HepG2 (cell line): Measurements from ENCODE around the gene DDX19B. TPM values are rescaled to one million over a fixed set of nuclear protein-coding genes. Genes with fewer than 3 reads are reported as not detected.

Experiments
- CBX1 ChIP-seq: IDR thresholded peaks from one replicate; pipeline ENCODE4 v1.6.1; 2016; ENCODE audit warnings: antibody characterized with exemption, low read depth
- CREM ChIP-seq, 2 experiments: sonication (generic) in 1 of 2; formaldehyde crosslinking in 1 of 2; IDR thresholded peaks; 2 replicates each; pipeline versions ENCODE4 v1.4.0 to v1.6.1; 2016 to 2020; ENCODE audit warnings: antibody characterized with exemption in 1 of 2, mild to moderate bottlenecking in 1 of 2, missing genetic modification reagents in 1 of 2
- CTCF ChIP-seq: sonication (generic); formaldehyde crosslinking; IDR thresholded peaks from 2 replicates; pipeline ENCODE4 v1.5.0; 2020; ENCODE audit warnings: mild to moderate bottlenecking, missing genetic modification reagents, moderate library complexity
- EEA1 ChIP-seq: sonication (generic); formaldehyde crosslinking; IDR thresholded peaks from 2 replicates; pipeline ENCODE4 v1.5.1; 2020; ENCODE audit warnings: mild to moderate bottlenecking, missing genetic modification reagents, borderline replicate concordance
- ELF1 ChIP-seq: sonication (generic); formaldehyde crosslinking; IDR thresholded peaks from 2 replicates; pipeline ENCODE4 v1.4.0; 2020; ENCODE audit warnings: missing genetic modification reagents
- FUBP1 ChIP-seq: sonication (generic); formaldehyde crosslinking; IDR thresholded peaks from 2 replicates; pipeline ENCODE4 v1.5.1; 2020; ENCODE audit warnings: missing genetic modification reagents, mild to moderate bottlenecking, borderline replicate concordance
- IRX3 ChIP-seq: sonication (generic); formaldehyde crosslinking; IDR thresholded peaks from 2 replicates; pipeline ENCODE4 v1.8.1; 2023; ENCODE audit warnings: mild to moderate bottlenecking, low read depth, missing genetic modification reagents, borderline replicate concordance
- MIER3 ChIP-seq: IDR thresholded peaks from 2 replicates; pipeline ENCODE4 v1.6.1; 2016; ENCODE audit warnings: missing compliant biosample characterization, borderline replicate concordance
- NCOA2 ChIP-seq: sonication (generic); formaldehyde crosslinking; IDR thresholded peaks from 2 replicates; pipeline ENCODE4 v1.8.0; 2022; ENCODE audit warnings: inconsistent platforms
- TERF1 ChIP-seq: sonication (generic); formaldehyde crosslinking; IDR thresholded peaks from 2 replicates; pipeline ENCODE4 v1.8.0; 2022; ENCODE audit warnings: mild to moderate bottlenecking, missing genetic modification reagents, moderate library complexity
- TFE3 ChIP-seq: IDR thresholded peaks from 2 replicates; pipeline ENCODE4 v1.6.1; 2016
- TRIM24 ChIP-seq: sonication (generic); formaldehyde crosslinking; IDR thresholded peaks from 2 replicates; pipeline ENCODE4 v1.8.0; 2022; ENCODE audit warnings: mild to moderate bottlenecking, missing genetic modification reagents
- ZNF260 ChIP-seq: sonication (generic); formaldehyde crosslinking; IDR thresholded peaks from 2 replicates; pipeline ENCODE4 v1.4.0; 2020; ENCODE audit warnings: missing genetic modification reagents, low read depth, mild to moderate bottlenecking, borderline replicate concordance
- ZNF597 ChIP-seq: sonication (generic); formaldehyde crosslinking; IDR thresholded peaks from 2 replicates; pipeline ENCODE4 v1.5.0; 2020; ENCODE audit warnings: missing genetic modification reagents
- ZSCAN31 ChIP-seq: sonication (generic); formaldehyde crosslinking; IDR thresholded peaks from 2 replicates; pipeline ENCODE4 v1.5.0; 2020; ENCODE audit warnings: low read depth, mild to moderate bottlenecking, missing genetic modification reagents
- polyA plus RNA-seq, 8 experiments: library from polyadenylated mRNA; depleted of rRNA in 3 of 8; stranded (reverse) in 7 of 8; unstranded in 1 of 8; fragments of >200 nt; fragmentation: Illumina TruSeq in 4 of 8; extraction: Trizol in 4 of 8; gene quantifications; 2 replicates each; pipeline versions ENCODE4 v1.2.1 to v1.2.3, GENCODE V29; 2011 to 2016; ENCODE audit warnings: low read depth in 4 of 8, missing spikeins in 1 of 8, mixed read lengths in 1 of 8; ENCODE audit not compliant: insufficient read depth in 1 of 8
- total RNA-seq, 5 experiments: library from RNA; depleted of rRNA; stranded (reverse); fragments of >200 nt; fragmentation: Illumina TruSeq; extraction: Trizol; gene quantifications; 2 replicates each; pipeline ENCODE4 v1.2.3, GENCODE V29; 2016; ENCODE audit warnings: low read depth in 1 of 5
- TF ChIP-seq, protein P1 (sequence below): IDR thresholded peaks from 2 replicates; pipeline ENCODE4 v1.6.1; 2012; ENCODE audit warnings: low read depth, low read length, improper control_type of control experiment

Gene DDX19B
- total and polyA plus RNA-seq, 2 of the 13 experiments (the other 11 are each of a cell fraction or from before 2014, with no cell fraction given), result 36.2 to 40.0 TPM

DNA sequence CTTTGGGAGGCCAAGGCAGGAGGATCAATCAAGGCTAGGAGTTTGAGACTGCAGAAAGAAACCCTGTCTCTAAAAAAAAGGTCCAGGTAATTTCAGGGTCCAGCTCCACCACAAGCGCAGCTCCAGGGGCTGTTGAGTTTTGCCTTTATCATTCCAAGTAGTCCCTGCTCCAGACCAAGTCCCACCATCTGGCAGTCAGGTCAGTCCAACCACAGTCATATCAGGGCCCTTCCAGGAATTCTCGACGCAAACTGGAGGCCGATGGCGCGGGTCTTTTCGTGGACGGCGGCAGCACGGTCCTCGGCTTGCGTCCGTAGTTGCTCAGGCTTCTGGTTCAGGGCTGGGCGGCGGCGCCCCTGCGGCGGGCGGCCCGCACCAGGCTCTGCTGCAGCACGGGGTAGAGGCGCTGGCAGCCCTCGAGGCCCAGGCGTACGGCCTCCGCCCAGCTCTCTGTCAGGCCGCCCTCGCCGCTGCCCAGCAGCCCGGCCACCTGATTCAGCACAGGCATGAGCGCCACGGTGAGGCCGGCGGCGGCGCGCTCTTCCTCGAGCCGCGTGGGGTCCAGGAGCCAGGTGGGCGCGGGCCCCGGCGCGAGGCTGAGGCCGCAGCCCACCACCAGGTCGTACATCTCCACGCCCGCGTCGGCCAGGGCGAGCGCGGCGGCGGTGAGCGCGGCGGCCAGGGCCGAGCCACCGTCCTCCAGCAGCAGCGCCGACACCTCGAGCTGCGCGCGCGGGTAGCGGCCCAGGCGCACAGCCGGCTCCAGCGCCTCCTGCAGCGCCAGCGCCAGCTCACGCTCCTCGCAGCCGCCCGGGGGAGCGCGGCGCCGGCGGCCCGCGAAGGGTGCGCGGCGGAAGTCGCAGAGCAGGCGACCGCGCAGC lies 48.0 kb upstream of the DDX19B start (continued):
- TF ChIP-seq CREM (IDR thresholded peaks at IDR 0.05) (no peak), CREM (CRISPR knock-in tag; IDR thresholded peaks at IDR 0.05) (no peak), TFE3 (CRISPR knock-in tag) (no peak), IRX3 (no peak), CTCF (CRISPR knock-in tag) (peak; percentile 76), TERF1 (CRISPR knock-in tag) (peak; percentile 58; the same call in 1 of the 2 replicates), EEA1 (CRISPR knock-in tag) (peak; percentile 88), ZSCAN31 (CRISPR knock-in tag) (peak; percentile 43), NCOA2 (no peak; the same call in 1 of the 2 replicates), ELF1 (CRISPR knock-in tag) (no peak), MIER3 (CRISPR knock-in tag) (no peak), FUBP1 (CRISPR knock-in tag) (no peak), TRIM24 (CRISPR knock-in tag) (no peak), ZNF597 (CRISPR knock-in tag) (no peak), CBX1 (no peak), ZNF260 (CRISPR knock-in tag) (0 out of 2 replicates have a peak, but pooled peaks have one; percentile 70)
- TF ChIP-seq, protein P1, sequence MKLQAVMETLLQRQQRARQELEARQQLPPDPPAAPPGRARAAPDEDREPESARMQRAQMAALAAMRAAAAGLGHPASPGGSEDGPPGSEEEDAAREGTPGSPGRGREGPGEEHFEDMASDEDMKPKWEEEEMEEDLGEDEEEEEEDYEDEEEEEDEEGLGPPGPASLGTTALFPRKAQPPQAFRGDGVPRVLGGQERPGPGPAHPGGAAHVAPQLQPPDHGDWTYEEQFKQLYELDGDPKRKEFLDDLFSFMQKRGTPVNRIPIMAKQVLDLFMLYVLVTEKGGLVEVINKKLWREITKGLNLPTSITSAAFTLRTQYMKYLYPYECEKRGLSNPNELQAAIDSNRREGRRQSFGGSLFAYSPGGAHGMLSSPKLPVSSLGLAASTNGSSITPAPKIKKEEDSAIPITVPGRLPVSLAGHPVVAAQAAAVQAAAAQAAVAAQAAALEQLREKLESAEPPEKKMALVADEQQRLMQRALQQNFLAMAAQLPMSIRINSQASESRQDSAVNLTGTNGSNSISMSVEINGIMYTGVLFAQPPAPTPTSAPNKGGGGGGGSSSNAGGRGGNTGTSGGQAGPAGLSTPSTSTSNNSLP, result no peak
